HCT116 (cell line): ENCODE measurements around the gene MOB3A. TPM values are rescaled to one million over a fixed set of nuclear protein-coding genes. Genes with fewer than 3 reads are reported as not detected.
A peak's percentile ranks its signal among the peaks of the same experiment; 100 is the strongest.

Source experiments
- ATAC-seq: fragments of 200-7000 bp; cut with Tn5 transposase; 2 replicates; pipeline ENCODE4 v1.9.1; 2020; ENCODE audit warnings: mild to moderate bottlenecking, moderate library complexity
- BruUV-seq: library from RNA; stranded (reverse); fragments of 400-500 nt; replicated peaks from 2 replicates; lab custom pipeline; 2021; lab: Mats Ljungman, UMichigan
- CTCF ChIA-PET: fragments of 300-600 bp; sonication (Branson Sonifier 250); formaldehyde crosslinking; loops from one replicate; lab custom pipeline; 2021; ENCODE audit warnings: antibody characterized with exemption; lab: Charles Lee
- POLR2A ChIA-PET: fragments of 300-600, 350-600 bp; sonication (Branson Sonifier 250); formaldehyde crosslinking; loops from one replicate; lab custom pipeline; 2021; ENCODE audit warnings: antibody characterized with exemption; lab: Charles Lee
- RAD21 ChIA-PET, 2 experiments: fragments of 300-600 bp; sonication (Branson Sonifier 250); formaldehyde crosslinking; loops; one replicate each; lab custom pipeline; 2023; ENCODE audit warnings: low total read pairs in 2 of 2; ENCODE audit not compliant: uncharacterized antibody in 2 of 2, unreplicated experiment in 2 of 2, low non-redundant PET in 1 of 2; lab: Charles Lee
- DNase-seq: peaks from one replicate; pipeline ENCODE4 v3.0.0-alpha.2; 2010; ENCODE audit warnings: low read depth, low spot score
- H2AFZ ChIP-seq: fragments of 200-600 bp; shearing (Covaris generic), sonication (generic); 2 replicates; pipeline ENCODE4 v1.6.1; 2017; ENCODE audit warnings: low read depth, mixed run types, mixed read lengths, antibody characterized with exemption, low read length; ENCODE audit not compliant: poor library complexity, severe bottlenecking
- H3K27ac ChIP-seq: 2 replicates; pipeline ENCODE4 v1.5.1; 2012; ENCODE audit warnings: low read depth, low read length
- H3K27me3 ChIP-seq: fragments of 200-600 bp; sonication (generic); 2 replicates; pipeline ENCODE4 v1.6.1; 2016; ENCODE audit warnings: mixed run types, low read length, mixed read lengths; ENCODE audit not compliant: insufficient read depth
- H3K36me3 ChIP-seq, 2 experiments: fragments of 200-500 bp in 1 of 2; fragments of 200-600 bp in 1 of 2; sonication (Bioruptor generic) in 1 of 2; sonication (generic) in 1 of 2; 2 replicates each; pipeline versions ENCODE4 v1.5.1 to v1.6.1; 2014 to 2016; ENCODE audit warnings: low read length in 2 of 2, inconsistent platforms in 1 of 2, mixed read lengths in 1 of 2, mixed run types in 1 of 2; ENCODE audit not compliant: insufficient read depth in 2 of 2, control insufficient read depth in 1 of 2
- H3K4me1 ChIP-seq, 2 experiments: fragments of 200-600 bp in 1 of 2; sonication (generic) in 1 of 2; 2 replicates each; pipeline versions ENCODE4 v1.5.1 to v1.6.1; 2012 to 2017; ENCODE audit warnings: low read length in 2 of 2, inconsistent platforms in 1 of 2, mild to moderate bottlenecking in 1 of 2, mixed read lengths in 1 of 2, mixed run types in 1 of 2, moderate library complexity in 1 of 2; ENCODE audit not compliant: insufficient read depth in 2 of 2, control insufficient read depth in 1 of 2
- H3K4me2 ChIP-seq: fragments of 200-600 bp; sonication (generic); 2 replicates; pipeline ENCODE4 v1.6.1; 2017; ENCODE audit warnings: mixed run types, low read length, mixed read lengths
- H3K4me3 ChIP-seq, 2 experiments: fragments of 200-600 bp in 1 of 2; sonication (generic) in 1 of 2; replicated peaks in 1 of 2; 2 replicates each; pipeline ENCODE4 v1.5.1; 2011 to 2016; ENCODE audit warnings: low read length in 2 of 2, control low read depth in 1 of 2, low read depth in 1 of 2, mild to moderate bottlenecking in 1 of 2, mixed read lengths in 1 of 2, mixed run types in 1 of 2
- H3K79me2 ChIP-seq: fragments of 200-600 bp; sonication (generic); 2 replicates; pipeline ENCODE4 v1.6.1; 2017; ENCODE audit warnings: mild to moderate bottlenecking, mixed run types, low read length, moderate library complexity, mixed read lengths; ENCODE audit not compliant: insufficient read depth
- H3K9ac ChIP-seq: fragments of 200-600 bp; sonication (generic); 2 replicates; pipeline ENCODE4 v1.6.1; 2016; ENCODE audit warnings: low read length, mixed read lengths
- H3K9me2 ChIP-seq: fragments of 200-600 bp; sonication (generic), shearing (Covaris generic); 2 replicates; pipeline ENCODE4 v1.6.1; 2017; ENCODE audit warnings: mixed run types, mild to moderate bottlenecking, moderate library complexity; ENCODE audit not compliant: insufficient read depth
- H3K9me3 ChIP-seq, 2 experiments: fragments of 200-500 bp in 1 of 2; fragments of 200-600 bp in 1 of 2; sonication (Bioruptor generic) in 1 of 2; sonication (generic) in 1 of 2; 2 replicates each; pipeline ENCODE4 v1.6.1; 2014 to 2017; ENCODE audit warnings: low read length in 2 of 2, mixed read lengths in 2 of 2, inconsistent platforms in 1 of 2, low read depth in 1 of 2, mild to moderate bottlenecking in 1 of 2, mixed run types in 1 of 2, moderate library complexity in 1 of 2; ENCODE audit not compliant: control insufficient read depth in 1 of 2, insufficient read depth in 1 of 2
- H4K20me1 ChIP-seq: fragments of 200-600 bp; sonication (generic), shearing (Covaris generic); 2 replicates; pipeline ENCODE4 v1.6.1; 2017; ENCODE audit warnings: mixed run types, mild to moderate bottlenecking, moderate library complexity; ENCODE audit not compliant: insufficient read depth
- CTCF ChIP-seq, 3 experiments: fragments of 200-600 bp in 1 of 3; sonication (generic) in 1 of 3; IDR thresholded peaks in 2 of 3; conservative IDR thresholded peaks in 1 of 3; 2 replicates each; pipeline ENCODE4 v1.5.1; 2012 to 2017; ENCODE audit warnings: low read depth in 2 of 3, low read length in 2 of 3, antibody characterized with exemption in 1 of 3, borderline replicate concordance in 1 of 3, control low read depth in 1 of 3, mild to moderate bottlenecking in 1 of 3, mixed read lengths in 1 of 3, mixed run types in 1 of 3, moderate library complexity in 1 of 3; ENCODE audit not compliant: insufficient read depth in 1 of 3
- FOSL1 ChIP-seq: IDR thresholded peaks from 2 replicates; pipeline ENCODE4 v1.6.1; 2012; ENCODE audit warnings: low read depth
- MAX ChIP-seq: IDR thresholded peaks from 2 replicates; pipeline ENCODE4 v1.6.1; 2012
- RAD21 ChIP-seq: IDR thresholded peaks from 2 replicates; pipeline ENCODE4 v1.6.1; 2012; ENCODE audit warnings: low read depth, mild to moderate bottlenecking
- SIN3A ChIP-seq: IDR thresholded peaks from 2 replicates; pipeline ENCODE4 v1.6.1; 2012; ENCODE audit warnings: low read depth
- SP1 ChIP-seq: IDR thresholded peaks from 2 replicates; pipeline ENCODE4 v1.6.1; 2012; ENCODE audit warnings: low read depth
- YY1 ChIP-seq: IDR thresholded peaks from 2 replicates; pipeline ENCODE4 v1.6.1; 2011; ENCODE audit warnings: low read length, low read depth, moderate library complexity, mild to moderate bottlenecking; ENCODE audit not compliant: insufficient replicate concordance; ENCODE audit errors: extremely low read depth
- ZBTB33 ChIP-seq: IDR thresholded peaks from 2 replicates; pipeline ENCODE4 v1.6.1; 2011; ENCODE audit warnings: mild to moderate bottlenecking, low read length, moderate library complexity; ENCODE audit not compliant: insufficient replicate concordance; ENCODE audit errors: extremely low read depth
- intact Hi-C: fragments of 100-400 bp; cut with micrococcal nuclease; formaldehyde crosslinking; loops from 2 replicates; pipeline ENCODE4 v1.10.0; 2022
- total RNA-seq: library from RNA; stranded (reverse); gene quantifications from one replicate; pipeline ENCODE4 v1.2.1, GENCODE V29; 2021; ENCODE audit not compliant: unreplicated experiment

The MOB3A gene
- total RNA-seq, 1 experiment from 2014 or later: 32.1 TPM

GRCh38 chr19:2062770-2063169, 33.4 kb downstream of the MOB3A start:
- Histone ChIP-seq H3K36me3 (no peaks in the 10 kb centered on the region), H3K9ac (peak overlapping the region; percentile 82), H3K79me2 (no peaks in the 10 kb centered on the region), H3K4me3 (peak overlapping the region in 1 of 2 experiments; percentile 81; a peak in 3 of 4 replicates), H3K4me1 (peaks cover 46 to 64% of the 10 kb centered on the region in 2 experiments), H3K9me2 (no peaks in the 10 kb centered on the region), H3K9me3 (no peaks in the 10 kb centered on the region), H3K27me3 (no peaks in the 10 kb centered on the region), H3K27ac (peak overlapping the region; percentile 99), H4K20me1 (no peaks in the 10 kb centered on the region), H3K4me2 (peak overlapping the region; percentile 95), H2AFZ (no peak overlapping the region)
- no peak for TF ChIP-seq MAX
- no peak for TF ChIP-seq SP1
- TF ChIP-seq SIN3A: no peak
- no peak for TF ChIP-seq RAD21
- no peak for TF ChIP-seq ZBTB33
- TF ChIP-seq FOSL1: no peak
- TF ChIP-seq CTCF (IDR thresholded peaks at IDR 0.05 in 2 of 3, conservative IDR thresholded peaks at IDR 0.05 in 1 of 3; ENCODE audit: borderline replicate concordance in 1 of 3, insufficient read depth in 1 of 3, low read depth in 2 of 3, low read length in 2 of 3): no peak
- no peak for TF ChIP-seq YY1
- no TSS peak for BruUV-seq
- intact Hi-C loops: loop anchor here (10.0 kb wide), 1 partner anchor 128 kb away; no protein-coding TSS in a partner anchor
- ChIA-PET RAD21 (no interaction called here), POLR2A (interaction anchor here (1.0 to 3.3 kb wide), 4 partner anchors 9 to 31 kb away, joined by 3 to 11 read pairs (median 6); no protein-coding TSS in a partner anchor), CTCF (no interaction called here)
- DNase-seq: no peak
- no peak for ATAC-seq
